KMS-11 (cell line): ENCODE data around the gene PRKG2.

Experiments
- H2AFZ ChIP-seq: fragments of 200-600 bp; sonication (generic); 2 replicates; pipeline ENCODE4 v1.6.1; 2016; ENCODE audit warnings: antibody characterized with exemption, mixed run types, low read depth
- H3K27ac ChIP-seq: fragments of 200-600 bp; sonication (generic); 2 replicates; pipeline ENCODE4 v1.6.1; 2016; ENCODE audit warnings: mild to moderate bottlenecking, mixed run types
- H3K27me3 ChIP-seq: fragments of 200-600 bp; sonication (generic); 2 replicates; pipeline ENCODE4 v1.6.1; 2017; ENCODE audit warnings: mild to moderate bottlenecking, low read depth, mixed run types, moderate library complexity; ENCODE audit not compliant: insufficient read depth
- H3K36me3 ChIP-seq: fragments of 200-600 bp; sonication (generic); 2 replicates; pipeline ENCODE4 v1.6.1; 2017; ENCODE audit warnings: mild to moderate bottlenecking, mixed run types; ENCODE audit not compliant: insufficient read depth
- H3K4me1 ChIP-seq: fragments of 200-600 bp; sonication (generic); 2 replicates; pipeline ENCODE4 v1.6.1; 2016; ENCODE audit warnings: mild to moderate bottlenecking, low read depth, mixed run types; ENCODE audit not compliant: poor library complexity, severe bottlenecking
- H3K4me2 ChIP-seq: fragments of 200-600 bp; sonication (generic); 2 replicates; pipeline ENCODE4 v1.7.0; 2016; ENCODE audit warnings: mild to moderate bottlenecking, mixed run types
- H3K4me3 ChIP-seq: fragments of 200-600 bp; sonication (generic); IDR thresholded peaks from 2 replicates; pipeline ENCODE4 v1.6.1; 2017; ENCODE audit warnings: low read depth, low read length, mixed read lengths; ENCODE audit not compliant: insufficient read depth
- H3K79me2 ChIP-seq: fragments of 200-600 bp; sonication (generic); 2 replicates; pipeline ENCODE4 v1.6.1; 2016; ENCODE audit warnings: low read depth, mixed run types; ENCODE audit not compliant: insufficient read depth
- H3K9ac ChIP-seq: fragments of 200-600 bp; sonication (generic); 2 replicates; pipeline ENCODE4 v1.6.1; 2016; ENCODE audit warnings: mild to moderate bottlenecking, mixed run types
- H4K20me1 ChIP-seq: fragments of 200-600 bp; sonication (generic); 2 replicates; pipeline ENCODE4 v1.6.1; 2016; ENCODE audit warnings: mild to moderate bottlenecking, mixed run types; ENCODE audit not compliant: insufficient read depth
- TF ChIP-seq, protein P1 (sequence below): fragments of 200-600 bp; sonication (generic); conservative IDR thresholded peaks from 2 replicates; pipeline ENCODE4 v1.6.1; 2017; ENCODE audit warnings: low read depth, mild to moderate bottlenecking, antibody characterized with exemption, low read length, moderate library complexity, mixed read lengths

The PRKG2 gene

DNA sequence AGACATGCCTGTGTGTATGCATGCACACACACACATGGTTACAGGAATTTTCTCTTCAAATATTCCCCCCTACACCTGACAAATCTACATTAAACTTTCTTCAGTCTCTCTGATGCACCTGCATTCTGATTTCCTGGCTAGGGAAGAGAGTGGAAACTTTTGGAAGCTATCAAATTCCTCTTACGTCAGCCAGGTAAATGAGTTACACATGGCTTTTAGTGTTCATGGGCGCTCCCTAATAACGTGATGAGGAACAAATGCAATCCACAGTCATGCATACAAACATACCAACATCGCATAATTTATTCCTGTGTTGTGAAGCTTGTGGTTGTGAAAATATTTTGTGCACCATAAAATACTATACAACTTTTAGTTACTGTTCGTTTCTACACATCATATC is 149.6 kb downstream of the PRKG2 start:
- no peak overlapping the region for H3K4me2 ChIP-seq
- H3K4me1 ChIP-seq = no peaks in the 10 kb centered on the region
- H3K27me3 ChIP-seq = no peaks in the 10 kb centered on the region
- no peaks in the 10 kb centered on the region for H3K79me2 ChIP-seq
- no peak overlapping the region for H3K27ac ChIP-seq
- H4K20me1 ChIP-seq = no peaks in the 10 kb centered on the region
- no peak overlapping the region for H3K9ac ChIP-seq
- H3K36me3 ChIP-seq = no peaks in the 10 kb centered on the region
- TF ChIP-seq, protein P1, sequence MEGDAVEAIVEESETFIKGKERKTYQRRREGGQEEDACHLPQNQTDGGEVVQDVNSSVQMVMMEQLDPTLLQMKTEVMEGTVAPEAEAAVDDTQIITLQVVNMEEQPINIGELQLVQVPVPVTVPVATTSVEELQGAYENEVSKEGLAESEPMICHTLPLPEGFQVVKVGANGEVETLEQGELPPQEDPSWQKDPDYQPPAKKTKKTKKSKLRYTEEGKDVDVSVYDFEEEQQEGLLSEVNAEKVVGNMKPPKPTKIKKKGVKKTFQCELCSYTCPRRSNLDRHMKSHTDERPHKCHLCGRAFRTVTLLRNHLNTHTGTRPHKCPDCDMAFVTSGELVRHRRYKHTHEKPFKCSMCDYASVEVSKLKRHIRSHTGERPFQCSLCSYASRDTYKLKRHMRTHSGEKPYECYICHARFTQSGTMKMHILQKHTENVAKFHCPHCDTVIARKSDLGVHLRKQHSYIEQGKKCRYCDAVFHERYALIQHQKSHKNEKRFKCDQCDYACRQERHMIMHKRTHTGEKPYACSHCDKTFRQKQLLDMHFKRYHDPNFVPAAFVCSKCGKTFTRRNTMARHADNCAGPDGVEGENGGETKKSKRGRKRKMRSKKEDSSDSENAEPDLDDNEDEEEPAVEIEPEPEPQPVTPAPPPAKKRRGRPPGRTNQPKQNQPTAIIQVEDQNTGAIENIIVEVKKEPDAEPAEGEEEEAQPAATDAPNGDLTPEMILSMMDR = no peak
- no peak overlapping the region for H3K4me3 ChIP-seq
- H2AFZ ChIP-seq = no peak overlapping the region

DNA sequence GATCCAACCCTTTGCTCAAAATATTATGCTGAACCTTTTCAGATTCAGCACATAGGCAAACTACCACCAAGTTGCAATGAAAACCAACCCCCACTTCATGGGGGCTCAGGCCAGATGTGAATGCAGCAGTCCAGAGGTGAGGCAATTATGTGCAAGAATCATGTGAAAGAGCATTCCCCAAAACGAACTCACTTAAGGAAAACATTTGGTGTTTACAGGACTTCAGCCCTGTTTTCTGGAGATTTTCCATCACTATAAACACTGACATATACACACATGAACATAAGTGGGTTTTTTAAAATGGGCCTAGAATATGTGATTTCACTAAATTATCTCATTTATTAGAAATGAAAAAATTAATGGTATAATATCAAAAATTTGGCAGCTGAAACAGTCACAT is 153.0 kb downstream of the PRKG2 start:
- Histone ChIP-seq H3K4me3 (no peak overlapping the region), H3K36me3 (no peaks in the 10 kb centered on the region), H3K27me3 (0 out of 2 replicates have a peak, but pooled peaks cover 2% of the 10 kb centered on the region), H3K27ac (no peak overlapping the region), H3K4me2 (no peak overlapping the region), H3K79me2 (no peaks in the 10 kb centered on the region), H3K9ac (no peak overlapping the region), H2AFZ (no peak overlapping the region), H4K20me1 (no peaks in the 10 kb centered on the region), H3K4me1 (no peaks in the 10 kb centered on the region)
- TF ChIP-seq, protein P1 = no peak

DNA sequence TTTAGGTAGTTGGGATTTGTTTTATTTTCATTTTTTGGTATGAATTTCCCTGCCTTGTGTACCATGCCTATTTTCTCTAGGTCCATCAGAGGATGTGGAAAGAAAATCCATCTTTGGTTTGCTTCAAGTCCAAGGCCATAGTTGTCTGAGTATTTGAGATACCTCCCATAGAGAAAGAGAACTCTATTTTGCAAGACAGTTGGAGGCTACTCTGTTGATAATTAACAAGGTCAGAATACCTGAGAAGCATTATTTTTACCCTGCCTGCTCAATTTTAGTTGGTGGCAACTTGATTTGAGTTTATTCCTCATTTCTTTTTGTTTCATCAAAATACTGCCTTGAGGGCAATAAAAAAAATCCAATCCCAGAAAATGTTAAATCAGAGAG is 153.7 kb downstream of the PRKG2 start:
- H3K79me2 ChIP-seq = no peaks in the 10 kb centered on the region
- H4K20me1 ChIP-seq = no peaks in the 10 kb centered on the region
- no peaks in the 10 kb centered on the region for H3K4me1 ChIP-seq
- H3K27ac ChIP-seq = no peak overlapping the region
- H3K9ac ChIP-seq = no peak overlapping the region
- TF ChIP-seq, protein P1 = no peak
- H3K4me3 ChIP-seq = no peak overlapping the region
- H3K4me2 ChIP-seq = no peak overlapping the region
- H3K36me3 ChIP-seq = no peaks in the 10 kb centered on the region
- H3K27me3 ChIP-seq = 0 out of 2 replicates have a peak, but pooled peaks cover 2% of the 10 kb centered on the region
- no peak overlapping the region for H2AFZ ChIP-seq

DNA sequence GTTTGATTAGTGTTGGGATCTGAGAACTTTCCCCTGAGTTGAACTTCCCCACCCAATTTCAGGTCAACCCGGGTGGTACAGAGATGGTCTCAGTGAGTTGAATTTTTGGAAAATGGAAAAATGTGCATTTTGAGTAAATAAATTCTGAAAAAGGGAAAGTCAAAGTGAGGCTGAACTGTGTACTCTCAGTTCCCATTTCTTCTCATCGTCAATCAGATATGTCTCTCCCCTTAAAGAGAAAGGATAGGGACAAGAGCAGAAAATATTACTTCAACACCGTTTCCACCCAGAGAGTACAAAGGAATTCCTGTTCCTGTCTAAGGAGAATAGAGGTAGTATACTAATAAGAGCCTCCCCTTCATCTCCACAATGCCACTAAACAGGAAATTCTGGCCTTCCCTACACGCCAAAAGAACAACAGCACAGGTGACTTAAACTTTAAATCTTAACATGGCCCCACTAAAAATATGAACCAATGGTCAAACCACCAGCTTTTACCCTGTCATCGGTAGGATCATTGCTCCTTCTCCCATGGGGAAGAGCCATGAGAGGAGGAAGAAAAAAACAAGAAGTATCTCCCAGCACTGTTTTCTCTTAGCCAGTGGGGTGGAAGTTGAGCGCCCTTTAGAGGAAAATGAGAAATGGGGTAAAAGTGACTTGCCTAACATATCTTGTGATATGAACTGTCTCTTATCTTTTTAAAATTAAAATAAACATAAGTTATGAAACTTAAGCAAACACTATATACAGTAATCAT is 154.3 kb downstream of the PRKG2 start:
- TF ChIP-seq, protein P1 = no peak
- Histone ChIP-seq H3K4me3 (no peak overlapping the region), H2AFZ (no peak overlapping the region), H3K79me2 (no peaks in the 10 kb centered on the region), H3K27me3 (peaks cover 2% of the 10 kb centered on the region; the same call in 1 of the 2 replicates), H3K27ac (no peak overlapping the region), H3K4me1 (no peaks in the 10 kb centered on the region), H4K20me1 (no peaks in the 10 kb centered on the region), H3K36me3 (no peaks in the 10 kb centered on the region), H3K9ac (no peak overlapping the region), H3K4me2 (no peak overlapping the region)
